Stimulated activated effector memory CD8-positive, alpha-beta T cell treated with anti-CD3 and anti-CD28 coated beads, Interleukin-12 subunit alpha, Interleukin-12 subunit beta, amount 100 ng/mL, for 72 hours (primary cell): ENCODE measurements around the gene CPEB4.

Experiments used
- ATAC-seq: fragments of 150-1000 bp; cut with Tn5 transposase; 2 replicates; pipeline ENCODE4 v1.10.0; 2021
- DNase-seq, 2 donors: peaks; one replicate each; pipeline ENCODE4 v3.0.0; 2021 to 2022; ENCODE audit warnings: low spot score in 2 of 2
- H3K27ac Mint-ChIP-seq: one replicate; pipeline ENCODE4 v1.8.0; 2022; ENCODE audit warnings: mild to moderate bottlenecking, mixed read lengths
- H3K36me3 Mint-ChIP-seq: one replicate; pipeline ENCODE4 v1.8.0; 2022; ENCODE audit warnings: mild to moderate bottlenecking, mixed read lengths
- H3K4me1 Mint-ChIP-seq: one replicate; pipeline ENCODE4 v1.8.0; 2022; ENCODE audit warnings: mixed read lengths
- H3K4me3 Mint-ChIP-seq: one replicate; pipeline ENCODE4 v1.8.0; 2022; ENCODE audit warnings: mild to moderate bottlenecking, mixed read lengths
- H3K9me3 Mint-ChIP-seq: one replicate; pipeline ENCODE4 v1.8.0; 2022; ENCODE audit warnings: mixed read lengths

The CPEB4 gene

DNA sequence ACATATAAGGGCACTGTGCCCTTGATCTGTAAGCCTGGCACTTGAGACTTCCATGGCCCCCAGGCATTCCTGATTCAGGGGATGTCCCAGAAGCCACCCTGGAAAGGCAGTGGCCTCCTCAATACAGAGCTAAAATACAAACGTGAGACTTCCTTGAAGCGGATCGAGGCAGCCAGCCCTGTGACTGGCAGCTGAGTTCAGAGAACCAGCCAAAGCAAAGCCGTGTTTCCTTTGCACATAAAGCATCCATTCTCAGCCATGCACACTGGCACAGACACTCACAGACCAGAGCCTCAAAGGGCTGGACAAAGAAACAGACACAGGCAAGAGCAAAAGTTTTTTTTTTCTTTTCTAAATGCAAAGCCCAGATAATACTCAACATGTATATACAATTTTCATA is 18.8 kb upstream of the CPEB4 start:
- Mint-ChIP-seq H3K4me1 (no peaks in the 10 kb centered on the region), H3K27ac (no peak overlapping the region), H3K9me3 (no peaks in the 10 kb centered on the region), H3K4me3 (no peak overlapping the region), H3K36me3 (no peaks in the 10 kb centered on the region)
- DNase-seq: no peak
- ATAC-seq: no peak

DNA sequence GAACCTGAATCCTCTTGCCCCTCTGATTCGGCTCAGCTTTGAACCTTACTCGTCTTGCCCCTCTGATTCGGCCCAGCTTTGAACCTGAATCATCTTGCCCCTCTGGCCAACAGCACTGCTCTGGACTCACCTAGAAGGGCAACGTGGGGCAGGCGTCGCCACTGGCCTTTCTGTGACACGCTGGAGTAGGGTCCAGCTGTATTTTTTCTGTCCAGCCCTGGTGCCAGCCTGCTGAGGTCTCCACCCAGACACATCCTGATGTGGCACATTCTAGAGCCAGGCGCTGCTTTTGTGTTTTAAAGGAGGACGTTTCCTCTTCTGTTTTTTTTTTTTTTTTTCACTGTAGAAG is 15.2 kb upstream of the CPEB4 start:
- H3K36me3 Mint-ChIP-seq: no peaks in the 10 kb centered on the region
- ATAC-seq (no peak), DNase-seq (no peak)
- no peak overlapping the region for H3K4me3 Mint-ChIP-seq
- H3K4me1 Mint-ChIP-seq: no peaks in the 10 kb centered on the region
- no peak overlapping the region for H3K27ac Mint-ChIP-seq
- H3K9me3 Mint-ChIP-seq: no peaks in the 10 kb centered on the region

DNA sequence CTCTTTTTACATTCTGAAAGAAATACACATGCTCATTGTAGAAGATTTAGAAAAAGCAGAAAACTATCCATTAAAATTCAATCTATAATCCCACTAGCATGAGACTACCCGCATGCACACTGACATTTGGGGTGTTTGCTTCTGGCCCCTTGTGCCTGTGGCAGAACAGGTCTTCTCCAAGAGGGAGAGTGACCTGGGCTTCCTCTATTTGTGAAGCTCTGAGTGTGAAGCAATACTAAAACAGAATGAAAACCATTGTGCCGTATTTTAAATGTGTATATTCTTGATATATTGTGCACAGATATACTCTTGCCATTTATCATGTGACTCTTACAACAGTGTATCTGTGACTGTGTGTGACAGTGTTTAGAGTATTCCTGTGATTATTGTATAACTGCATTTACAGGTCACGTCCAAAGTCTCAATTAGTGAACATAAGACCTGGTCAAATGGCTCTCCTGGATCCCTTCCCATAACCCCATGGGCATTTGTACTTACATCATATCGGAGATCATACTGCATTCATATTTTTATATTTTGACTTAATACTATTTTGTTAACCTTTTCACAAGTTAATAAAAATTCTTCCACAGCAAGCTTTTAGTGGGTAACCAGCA is 14.7 kb upstream of the CPEB4 start:
- no peaks in the 10 kb centered on the region for H3K4me1 Mint-ChIP-seq
- no peak overlapping the region for H3K27ac Mint-ChIP-seq
- ATAC-seq: no peak
- DNase-seq: no peak
- H3K4me3 Mint-ChIP-seq: no peak overlapping the region
- no peaks in the 10 kb centered on the region for H3K9me3 Mint-ChIP-seq
- no peaks in the 10 kb centered on the region for H3K36me3 Mint-ChIP-seq

DNA sequence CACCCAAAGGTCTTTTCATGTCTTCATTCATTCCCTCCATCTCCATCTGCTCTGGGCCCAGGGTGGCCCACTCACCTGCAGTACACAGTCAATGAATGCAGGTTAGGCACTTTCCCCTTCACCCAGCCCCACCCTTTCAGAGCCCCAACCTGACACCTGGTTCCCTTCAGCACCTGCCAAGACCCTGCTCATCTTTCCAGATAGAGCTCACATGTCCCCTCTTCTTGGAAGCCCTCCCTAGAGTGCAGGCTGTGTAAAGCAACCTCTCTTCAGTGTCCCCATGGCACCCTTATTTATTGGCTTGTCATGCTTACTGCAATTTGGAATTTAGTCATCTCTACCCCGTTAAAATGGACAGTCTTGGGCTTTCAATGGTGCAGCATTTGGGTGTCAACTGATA is 13.0 kb upstream of the CPEB4 start:
- no peak for ATAC-seq
- H3K9me3 Mint-ChIP-seq: no peaks in the 10 kb centered on the region
- no peak for DNase-seq
- H3K27ac Mint-ChIP-seq: no peak overlapping the region
- no peaks in the 10 kb centered on the region for H3K36me3 Mint-ChIP-seq
- no peaks in the 10 kb centered on the region for H3K4me1 Mint-ChIP-seq
- no peak overlapping the region for H3K4me3 Mint-ChIP-seq

DNA sequence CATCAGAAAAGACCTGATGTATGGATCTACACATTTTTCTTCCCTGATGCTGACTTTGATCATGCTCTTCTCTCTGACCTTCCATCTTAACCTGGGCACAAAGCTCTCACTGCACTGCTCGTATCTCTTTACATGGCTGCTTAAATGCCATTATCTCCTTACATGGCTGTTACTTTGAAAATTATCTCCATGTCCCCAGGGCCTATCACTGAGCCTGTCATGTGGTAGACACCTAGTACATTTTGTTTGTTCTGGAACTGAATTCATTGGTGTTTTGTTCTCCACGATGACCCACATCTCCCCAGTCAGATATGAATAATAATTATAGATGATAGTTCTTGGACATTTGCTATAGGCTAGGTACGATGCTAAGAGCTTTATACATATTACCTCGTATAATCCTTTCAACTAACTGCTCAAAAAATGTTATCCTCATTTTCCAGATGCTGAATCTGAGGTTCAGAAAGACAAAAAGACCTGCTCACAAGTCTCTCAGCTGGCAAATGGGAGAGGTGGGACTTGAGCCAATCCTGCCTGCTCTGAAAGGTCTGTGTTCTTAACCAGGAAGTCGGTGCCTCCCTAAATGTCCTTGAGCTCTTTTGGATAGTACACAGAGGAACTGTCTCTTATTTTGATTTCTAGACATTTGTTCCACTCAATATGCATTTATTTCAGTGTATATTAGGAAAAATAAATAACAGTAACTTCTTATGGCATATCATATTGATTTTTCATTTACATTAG is 9.8 kb upstream of the CPEB4 start:
- Mint-ChIP-seq H3K36me3 (no peaks in the 10 kb centered on the region), H3K27ac (no peak overlapping the region), H3K4me1 (no peaks in the 10 kb centered on the region), H3K9me3 (peaks cover 6% of the 10 kb centered on the region), H3K4me3 (no peak overlapping the region)
- no peak for ATAC-seq
- no peak for DNase-seq

DNA sequence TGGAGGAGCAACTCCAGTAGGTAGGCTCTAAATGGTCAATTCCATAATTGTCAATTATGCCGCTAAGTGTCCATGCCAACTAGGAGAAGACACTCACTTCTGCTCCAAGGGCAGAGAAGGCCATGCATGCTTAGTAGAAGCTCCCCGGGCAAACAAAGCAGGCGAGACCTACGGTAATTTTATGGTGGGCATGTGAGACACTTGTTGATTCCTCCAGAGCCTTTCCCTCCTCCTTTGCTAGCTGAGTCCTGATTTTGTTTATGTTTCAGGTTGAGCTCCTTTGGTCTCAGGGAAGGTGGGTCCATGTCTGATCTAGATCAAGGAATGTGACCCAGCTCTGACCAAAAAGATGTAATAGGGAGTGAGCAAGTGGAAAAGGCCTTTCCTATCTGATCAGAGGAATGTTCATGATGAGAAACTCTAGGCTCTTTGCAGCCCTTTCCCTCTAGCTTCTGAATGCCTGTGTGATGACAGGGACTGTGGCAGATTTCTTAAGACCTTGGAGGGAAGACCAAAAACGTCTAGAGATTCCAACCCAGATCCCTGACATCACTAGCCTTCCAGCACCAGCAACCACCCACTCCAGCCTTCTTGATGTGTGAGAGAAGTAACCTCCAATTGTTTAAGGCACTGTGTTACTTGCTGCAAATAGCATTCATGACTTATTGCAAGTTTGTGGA is 7.7 kb upstream of the CPEB4 start:
- DNase-seq: no peak
- H3K4me3 Mint-ChIP-seq: no peak overlapping the region

DNA sequence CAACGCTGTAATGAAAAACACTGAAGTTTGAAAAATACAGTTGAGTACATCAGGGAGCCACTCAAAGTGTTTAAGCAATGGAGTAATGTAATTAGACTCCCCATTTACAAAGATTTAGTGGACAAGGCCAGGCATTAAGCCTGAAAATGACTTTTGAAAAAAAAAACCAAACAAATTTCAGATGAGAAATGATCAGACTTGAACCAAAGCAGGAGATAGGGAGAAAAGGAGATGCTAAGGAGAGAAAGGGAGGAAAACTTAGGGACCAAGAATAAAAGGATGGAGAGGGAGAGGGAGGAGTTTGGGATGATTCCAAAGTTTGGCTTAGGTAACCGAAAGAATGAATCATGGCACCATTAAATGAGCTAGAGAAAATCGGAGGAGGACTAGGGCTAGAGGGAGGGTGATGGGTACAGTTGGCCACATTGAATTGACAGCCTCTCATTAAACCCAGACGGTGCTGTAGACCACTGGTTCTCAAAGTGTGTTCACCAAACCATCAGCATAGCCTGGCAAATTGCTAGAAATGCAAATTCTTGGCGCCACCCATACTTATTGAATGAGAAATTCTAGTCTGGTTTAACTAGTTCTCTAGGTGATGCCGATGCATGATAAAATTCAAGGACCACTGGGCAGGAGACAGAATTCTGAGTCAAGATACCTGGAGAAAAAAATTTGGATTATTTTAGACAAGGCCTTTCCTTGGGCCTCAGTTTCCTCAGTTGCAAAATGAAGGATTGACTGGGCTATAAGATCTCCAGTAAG is 6.2 kb upstream of the CPEB4 start:
- Mint-ChIP-seq H3K27ac (peak overlapping the region; percentile 7), H3K4me3 (no peak overlapping the region), H3K36me3 (no peaks in the 10 kb centered on the region), H3K4me1 (peaks cover 26% of the 10 kb centered on the region), H3K9me3 (peaks cover 6% of the 10 kb centered on the region)
- no peak for ATAC-seq
- DNase-seq: no peak

More for the DNA sequence above, 7.7 kb upstream of the CPEB4 start:
- H3K4me1 Mint-ChIP-seq: peaks cover 13% of the 10 kb centered on the region
- no peak for ATAC-seq
- H3K27ac Mint-ChIP-seq: no peak overlapping the region
- no peaks in the 10 kb centered on the region for H3K36me3 Mint-ChIP-seq
- peaks cover 6% of the 10 kb centered on the region for H3K9me3 Mint-ChIP-seq

DNA sequence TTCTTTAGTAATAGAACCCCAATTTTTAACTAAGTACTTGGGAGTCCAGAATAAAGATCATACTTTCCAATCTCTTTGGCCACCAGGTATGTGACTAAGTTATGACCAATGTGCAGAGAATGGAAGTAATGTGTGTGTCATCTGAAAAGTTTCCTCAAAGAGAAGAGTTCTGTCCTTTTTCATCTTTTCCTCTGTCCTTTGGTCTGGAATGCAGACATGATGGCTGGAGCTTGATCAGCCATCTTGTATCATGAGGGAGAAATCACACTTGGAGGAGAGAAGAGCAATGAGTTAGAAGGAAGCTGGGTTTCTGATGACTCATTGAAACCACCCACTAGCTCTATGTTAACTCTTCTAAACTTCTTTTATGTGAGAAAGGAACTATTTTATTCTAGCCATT is 5.5 kb upstream of the CPEB4 start:
- no peaks in the 10 kb centered on the region for H3K36me3 Mint-ChIP-seq
- peaks cover 31% of the 10 kb centered on the region for H3K4me1 Mint-ChIP-seq
- DNase-seq: peak in 1 of 2 donors; percentile 20
- no peak overlapping the region for H3K27ac Mint-ChIP-seq
- ATAC-seq: no peak
- no peak overlapping the region for H3K4me3 Mint-ChIP-seq
- H3K9me3 Mint-ChIP-seq: peaks cover 6% of the 10 kb centered on the region

DNA sequence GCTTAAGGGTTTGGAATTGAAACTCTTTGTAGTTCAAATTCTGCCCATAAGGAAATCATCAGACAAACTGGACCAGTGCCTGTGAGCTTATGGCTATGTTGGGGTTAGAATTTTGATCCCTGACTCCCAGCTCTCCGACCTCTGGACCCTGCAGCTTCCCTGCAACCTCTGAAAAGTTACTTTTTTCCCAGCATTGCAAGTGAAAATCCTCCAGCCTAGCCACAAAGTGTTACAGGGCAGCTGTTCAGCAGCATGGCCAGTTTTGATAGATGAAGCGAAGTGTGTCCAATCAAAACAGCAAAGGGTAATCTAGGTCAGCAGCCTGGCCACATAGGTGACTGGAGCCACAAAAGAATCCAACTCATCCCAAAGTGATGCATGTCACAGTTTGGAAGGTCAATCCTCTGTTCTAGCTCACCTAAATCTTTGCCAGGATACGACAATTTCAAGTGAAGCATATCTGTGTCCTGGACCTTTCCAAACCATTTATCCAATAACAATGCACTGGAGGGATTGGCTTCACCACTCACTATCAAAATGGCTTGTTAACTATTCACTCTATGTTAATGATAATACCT is 4.7 kb upstream of the CPEB4 start:
- H3K27ac Mint-ChIP-seq: no peak overlapping the region
- H3K4me3 Mint-ChIP-seq: no peak overlapping the region
- peaks cover 6% of the 10 kb centered on the region for H3K9me3 Mint-ChIP-seq
- DNase-seq: peak in 1 of 2 donors; percentile 34
- ATAC-seq: no peak
- H3K4me1 Mint-ChIP-seq: peaks cover 37% of the 10 kb centered on the region
- peaks cover 6% of the 10 kb centered on the region for H3K36me3 Mint-ChIP-seq

DNA sequence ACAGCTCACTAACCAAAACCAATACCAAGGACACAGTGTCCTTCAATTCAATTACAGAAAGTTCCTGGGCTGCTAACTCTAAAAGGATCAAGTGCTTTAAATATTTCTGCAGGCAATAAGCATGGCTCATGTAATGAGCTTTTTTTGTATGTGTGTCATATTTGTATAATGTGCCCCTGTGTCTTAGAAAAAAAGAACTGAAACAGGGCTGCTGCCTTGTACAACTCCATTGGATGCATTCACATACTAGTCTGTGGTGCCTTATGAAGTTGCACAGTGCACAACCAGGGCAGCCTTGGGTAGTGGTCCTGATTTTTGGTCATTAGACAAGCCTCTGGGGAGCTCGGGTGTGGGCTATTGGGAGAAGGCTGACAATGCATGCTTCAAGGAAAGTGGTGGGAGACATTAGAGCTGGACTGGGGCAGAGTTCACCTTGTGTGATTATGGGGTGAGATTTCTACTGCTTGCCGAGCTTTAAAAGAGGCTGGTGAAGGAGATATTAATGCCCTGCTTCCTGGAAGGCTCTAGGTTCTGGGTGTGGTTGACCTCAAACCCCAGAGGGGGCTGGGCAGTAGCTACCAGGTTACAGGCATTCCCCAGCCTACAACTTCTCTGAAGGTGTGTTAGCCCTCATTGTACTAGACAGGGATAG is 3.6 kb upstream of the CPEB4 start:
- Mint-ChIP-seq H3K4me1 (peaks cover 41% of the 10 kb centered on the region), H3K27ac (peak overlapping the region; percentile 70), H3K4me3 (peak overlapping the region; percentile 18), H3K9me3 (peaks cover 6% of the 10 kb centered on the region), H3K36me3 (peaks cover 6% of the 10 kb centered on the region)
- peak; percentile 20 to 55 for DNase-seq
- no peak for ATAC-seq

DNA sequence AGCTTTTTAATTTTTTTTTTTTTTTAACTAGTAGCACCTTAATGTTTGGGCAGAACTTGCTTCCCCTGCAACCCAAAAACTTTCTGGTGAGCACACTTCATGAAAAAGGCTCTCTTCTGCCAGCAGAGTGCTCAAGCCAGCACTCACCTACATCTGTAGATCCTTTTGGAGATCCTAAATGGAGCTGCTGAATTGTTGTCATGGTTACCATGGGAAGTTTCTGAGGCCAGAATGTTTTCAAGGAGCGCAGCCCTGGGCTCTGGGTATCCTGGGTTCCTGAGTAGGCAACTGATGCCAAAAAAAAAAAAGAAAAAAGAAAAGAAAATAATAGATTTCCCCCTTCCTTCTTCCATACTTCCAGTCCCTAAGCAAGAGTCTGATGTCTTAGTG is 3.1 kb upstream of the CPEB4 start:
- H3K27ac Mint-ChIP-seq: peak overlapping the region; percentile 70

DNA sequence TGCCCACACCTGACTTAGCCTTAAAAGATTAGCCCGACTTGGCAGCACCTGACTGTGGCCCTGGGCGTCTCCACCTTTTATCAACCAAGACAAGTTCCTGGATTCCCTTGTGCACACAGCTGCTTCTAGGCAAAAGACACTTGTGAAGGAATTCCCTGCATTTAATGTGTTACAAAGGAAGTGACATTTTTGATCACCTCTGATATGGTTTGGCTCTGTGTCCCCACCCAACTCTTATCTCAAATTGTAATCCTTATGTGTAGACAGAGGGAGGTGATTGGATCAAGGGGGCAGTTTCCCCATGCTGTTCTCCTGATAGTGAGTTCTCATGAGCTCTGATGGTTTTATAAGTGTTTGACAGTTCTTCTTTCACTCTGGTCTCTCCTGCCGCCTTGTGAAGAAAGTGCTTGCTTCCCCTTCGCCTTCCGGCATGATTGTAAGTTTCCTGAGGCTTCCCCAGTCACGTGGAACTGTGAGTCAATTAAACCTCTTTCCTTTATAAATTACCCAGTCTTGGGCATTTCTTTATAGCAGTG is 2.6 kb upstream of the CPEB4 start:
- Mint-ChIP-seq H3K27ac (peak overlapping the region; percentile 70), H3K4me3 (peak overlapping the region; percentile 21), H3K36me3 (peaks cover 6% of the 10 kb centered on the region), H3K4me1 (peaks cover 51% of the 10 kb centered on the region), H3K9me3 (peaks cover 6% of the 10 kb centered on the region)
- DNase-seq (peak in 1 of 2 donors; percentile 40), ATAC-seq (no peak)

More for the DNA sequence above, 3.1 kb upstream of the CPEB4 start:
- DNase-seq: no peak
- peaks cover 46% of the 10 kb centered on the region for H3K4me1 Mint-ChIP-seq
- peaks cover 6% of the 10 kb centered on the region for H3K36me3 Mint-ChIP-seq
- peaks cover 6% of the 10 kb centered on the region for H3K9me3 Mint-ChIP-seq
- peak overlapping the region; percentile 21 for H3K4me3 Mint-ChIP-seq
- no peak for ATAC-seq

DNA sequence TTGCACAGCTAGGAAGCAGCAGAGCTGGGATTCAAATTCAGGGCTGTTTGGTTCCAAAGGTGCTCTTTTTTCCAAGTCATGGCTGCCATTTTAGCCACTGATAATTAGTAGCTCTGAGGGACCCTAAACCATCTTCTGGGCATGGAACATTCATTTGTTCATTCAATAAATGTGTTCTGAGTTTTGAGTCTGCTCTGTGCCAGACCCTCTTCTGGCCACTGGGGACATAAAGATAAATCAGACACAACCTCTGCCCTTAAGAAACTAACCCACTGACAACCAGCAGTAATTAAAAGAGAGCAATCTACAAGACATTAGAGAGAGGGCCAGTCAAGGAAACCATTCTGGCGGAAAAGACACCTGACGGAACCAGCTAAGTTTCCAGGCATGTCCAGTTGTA is 2.0 kb upstream of the CPEB4 start:
- Mint-ChIP-seq H3K4me3 (peak overlapping the region; percentile 92), H3K9me3 (peaks cover 6% of the 10 kb centered on the region), H3K4me1 (peaks cover 56% of the 10 kb centered on the region), H3K27ac (peak overlapping the region; percentile 70), H3K36me3 (peaks cover 6% of the 10 kb centered on the region)
- DNase-seq (no peak), ATAC-seq (no peak)

DNA sequence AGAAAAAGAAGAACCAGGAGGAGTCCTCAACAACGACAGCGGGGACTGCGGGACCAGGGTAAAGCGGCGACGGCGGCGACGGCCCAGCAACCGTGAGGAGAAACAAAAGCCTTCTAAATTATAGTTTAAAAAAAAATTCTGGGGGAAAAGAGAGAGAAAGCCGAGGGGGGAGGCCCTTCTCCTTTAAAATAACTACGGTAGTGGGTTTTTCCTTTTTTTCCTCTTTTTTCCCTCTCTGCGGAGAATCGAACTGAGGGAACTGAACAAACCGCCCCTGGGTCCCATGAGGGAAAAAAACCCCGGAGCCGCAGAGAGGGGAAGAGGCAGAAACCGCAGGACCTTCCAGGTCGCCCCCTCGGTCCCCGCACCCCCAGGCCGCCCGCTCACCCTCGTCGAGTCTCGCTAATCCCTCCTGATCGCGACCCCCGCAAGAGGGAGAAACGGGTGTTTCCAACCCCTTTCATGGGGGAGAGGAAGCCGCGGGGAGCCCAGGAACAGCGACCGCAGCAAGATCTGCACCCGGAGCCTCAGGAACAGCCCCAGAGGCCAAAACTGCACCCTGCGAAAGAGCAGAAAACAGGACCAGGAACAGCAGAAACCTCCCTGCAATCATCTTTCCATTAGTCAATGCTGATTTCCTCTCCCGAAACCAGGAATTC is 453 bp downstream of the CPEB4 start:
- Mint-ChIP-seq H3K27ac (peak overlapping the region; percentile 100), H3K36me3 (peaks cover 6% of the 10 kb centered on the region), H3K4me3 (peak overlapping the region; percentile 92), H3K4me1 (peaks cover 70% of the 10 kb centered on the region), H3K9me3 (no peaks in the 10 kb centered on the region)
- ATAC-seq (no peak), DNase-seq (peak in 1 of 2 donors; percentile 56)
